C4-2B (cell line): ENCODE data around the gene GRIN3A.

ENCODE experiments used
- H3K27ac ChIP-seq: fragments of 450-650 bp; 2 replicates; pipeline ENCODE4 v1.5.1; 2017
- CTCF ChIP-seq: fragments of 450-650 bp; conservative IDR thresholded peaks from 2 replicates; pipeline ENCODE4 v1.5.1; 2017; ENCODE audit warnings: mild to moderate bottlenecking
- ZFX ChIP-seq: fragments of 450-650 bp; IDR thresholded peaks from 2 replicates; pipeline ENCODE4 v1.6.1; 2017

The GRIN3A gene

DNA sequence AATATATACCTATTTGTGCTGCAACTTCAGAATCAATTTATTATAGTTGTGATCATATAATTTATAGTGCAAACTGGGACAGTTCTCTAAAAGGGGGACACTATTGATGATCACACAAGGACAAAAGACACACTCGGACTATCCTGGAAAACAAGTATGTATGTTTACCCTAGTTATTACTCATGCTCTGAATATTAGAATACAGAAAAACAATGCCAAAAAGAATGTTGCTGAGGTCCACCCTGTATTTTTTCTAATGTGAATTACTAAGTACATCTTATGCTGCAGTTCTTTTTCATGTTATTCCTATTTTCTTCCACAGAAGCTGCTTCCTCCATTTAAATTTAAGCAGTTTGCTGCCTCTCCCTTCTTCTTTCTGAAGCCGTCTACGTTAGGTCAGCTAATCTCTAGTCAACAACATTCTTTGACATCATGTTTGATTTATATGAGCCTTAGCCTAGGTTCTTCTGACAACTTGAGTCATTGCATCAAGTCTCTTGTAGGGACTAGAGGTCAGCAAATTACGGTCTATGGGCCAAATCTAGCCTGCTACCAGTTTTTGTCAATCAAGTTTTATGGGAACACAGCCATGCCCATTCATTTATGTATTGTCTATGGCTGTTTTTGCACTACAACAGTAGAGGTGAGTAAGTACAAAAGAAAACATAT is 103.6 kb downstream of the GRIN3A start:
- no peak for TF ChIP-seq ZFX
- TF ChIP-seq CTCF: no peak
- H3K27ac ChIP-seq: no peak overlapping the region

DNA sequence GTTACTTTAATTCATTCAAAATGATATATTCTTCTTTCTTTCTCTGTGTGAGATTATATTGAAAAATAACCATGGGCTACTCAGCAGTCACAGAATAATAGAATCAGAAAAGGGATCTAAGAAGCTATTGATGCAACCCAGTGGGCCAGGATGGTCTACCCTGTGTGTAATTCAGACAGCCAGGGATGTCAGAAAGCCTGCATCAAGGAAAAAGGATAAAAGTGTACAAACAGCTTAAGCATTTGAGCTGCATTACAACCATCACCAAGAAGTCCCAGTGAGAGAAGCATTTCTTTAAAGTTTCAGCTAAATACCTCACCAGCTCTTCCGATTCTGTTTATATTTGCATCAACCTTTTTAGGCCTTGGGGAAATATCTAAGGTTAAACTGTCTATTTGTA is 105.8 kb downstream of the GRIN3A start:
- H3K27ac ChIP-seq: no peak overlapping the region
- no peak for TF ChIP-seq CTCF
- no peak for TF ChIP-seq ZFX

GRCh38 chr9:101631892-101632291 is 106.6 kb downstream of the GRIN3A start:
- no peak overlapping the region for H3K27ac ChIP-seq
- TF ChIP-seq ZFX: no peak
- TF ChIP-seq CTCF: no peak

GRCh38 chr9:101629636-101630035 is 108.8 kb downstream of the GRIN3A start:
- H3K27ac ChIP-seq: no peak overlapping the region
- TF ChIP-seq CTCF (no peak), ZFX (no peak)

DNA sequence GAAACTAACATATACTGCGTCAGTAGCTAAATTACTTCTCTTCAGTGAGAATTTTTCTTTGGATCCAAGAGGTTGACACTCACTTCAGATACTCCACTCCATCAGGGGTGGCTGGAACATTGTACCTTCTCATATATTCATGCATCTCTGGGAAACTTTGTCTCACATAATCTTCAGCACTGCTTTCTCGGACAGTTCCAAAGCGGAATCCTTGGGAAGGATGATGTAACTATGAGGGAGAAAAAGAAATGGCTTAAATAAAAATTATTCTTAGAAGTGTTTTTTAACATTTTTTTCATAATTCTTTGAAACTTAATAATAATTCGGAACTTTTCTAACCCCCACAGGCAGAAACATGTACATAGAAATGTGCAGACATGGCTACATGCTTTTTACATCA is 110.3 kb downstream of the GRIN3A start:
- no peak overlapping the region for H3K27ac ChIP-seq
- TF ChIP-seq CTCF (no peak), ZFX (no peak)

GRCh38 chr9:101626295-101626694 is 112.2 kb downstream of the GRIN3A start:
- no peak overlapping the region for H3K27ac ChIP-seq
- TF ChIP-seq CTCF (no peak), ZFX (no peak)

DNA sequence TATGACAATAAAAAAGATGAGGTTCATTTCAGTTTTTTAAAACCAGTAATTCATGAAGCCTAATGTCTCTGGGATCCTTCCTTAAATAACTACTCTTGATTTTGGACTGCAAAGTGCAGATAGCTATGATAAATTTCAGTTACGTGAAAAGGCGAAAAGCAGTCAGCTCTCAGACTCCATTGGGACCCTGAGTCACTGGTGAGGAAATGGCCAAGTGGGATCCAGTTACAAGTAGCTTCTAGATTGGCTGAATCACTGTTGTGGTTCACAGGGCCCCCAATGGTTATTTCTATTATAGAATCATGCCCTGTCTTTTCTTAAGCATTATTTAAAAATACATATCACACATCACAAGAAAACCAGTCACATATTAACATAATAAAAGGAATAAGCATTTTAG is 112.6 kb downstream of the GRIN3A start:
- no peak overlapping the region for H3K27ac ChIP-seq
- no peak for TF ChIP-seq ZFX
- no peak for TF ChIP-seq CTCF
